GM21447 (cell line): Measurements from ENCODE around the gene ARPC1B.

Source experiments
- ATAC-seq: cut with Tn5 transposase; IDR thresholded peaks from one replicate; pipeline ENCODE4 v1.9.1; 2021; ENCODE audit not compliant: unreplicated experiment

Gene ARPC1B

GRCh38 chr7:99440195-99440594 is 65.7 kb downstream of the ARPC1B start:
- ATAC-seq: no peak
